ENCODE measurements around the gene IDE. TPM values are rescaled to one million over a fixed set of nuclear protein-coding genes. Genes with fewer than 3 reads are reported as not detected.

The IDE gene
- polyA plus RNA-seq, 1 donor = 15.0 TPM

- DNase-seq = no peak
Measured at GRCh38 chr10:92562424-92562823, 11.5 kb downstream of the IDE start.

GRCh38 chr10:92559046-92559445 is 14.8 kb downstream of the IDE start:
- DNase-seq = no peak

GRCh38 chr10:92553959-92554358 is 19.9 kb downstream of the IDE start:
- DNase-seq = no peak

GRCh38 chr10:92552310-92552709 is 21.6 kb downstream of the IDE start:
- DNase-seq = no peak

GRCh38 chr10:92550924-92551323 is 23.0 kb downstream of the IDE start:
- DNase-seq = no peak

- no peak for DNase-seq
Measured at GRCh38 chr10:92547676-92548075, 26.2 kb downstream of the IDE start.

- no peak for DNase-seq
Measured at GRCh38 chr10:92545556-92545955, 28.3 kb downstream of the IDE start.

GRCh38 chr10:92544296-92544695 is 29.6 kb downstream of the IDE start:
- no peak for DNase-seq

- no peak for DNase-seq
Measured at GRCh38 chr10:92542458-92542857, 31.4 kb downstream of the IDE start.

GRCh38 chr10:92541583-92541982 is 32.3 kb downstream of the IDE start:
- no peak for DNase-seq

- DNase-seq = no peak
Measured at GRCh38 chr10:92538231-92538958, 35.5 kb downstream of the IDE start.

- no peak for DNase-seq
Measured at GRCh38 chr10:92530891-92531535, 42.9 kb downstream of the IDE start.

GRCh38 chr10:92530421-92530820 is 43.5 kb downstream of the IDE start:
- DNase-seq = no peak

GRCh38 chr10:92527716-92528115 is 46.2 kb downstream of the IDE start:
- no peak for DNase-seq

- DNase-seq = no peak
Measured at GRCh38 chr10:92523639-92524038, 50.3 kb downstream of the IDE start.

GRCh38 chr10:92517034-92517655 is 56.7 kb downstream of the IDE start:
- DNase-seq = peak; percentile 61

- DNase-seq = no peak
Measured at GRCh38 chr10:92508866-92509265, 65.0 kb downstream of the IDE start.

- no peak for DNase-seq
Measured at GRCh38 chr10:92506336-92506735, 67.6 kb downstream of the IDE start.

- DNase-seq = no peak
Measured at GRCh38 chr10:92505044-92505443, 68.8 kb downstream of the IDE start.

- no peak for DNase-seq
Measured at GRCh38 chr10:92502296-92502808, 71.5 kb downstream of the IDE start.

GRCh38 chr10:92493362-92493761 is 80.5 kb downstream of the IDE start:
- no peak for DNase-seq

GRCh38 chr10:92492748-92493240 is 81.1 kb downstream of the IDE start:
- no peak for DNase-seq

GRCh38 chr10:92490387-92490786 is 83.5 kb downstream of the IDE start:
- no peak for DNase-seq

GRCh38 chr10:92486637-92487036 is 87.3 kb downstream of the IDE start:
- no peak for DNase-seq
